OCI-LY1 (cell line): ENCODE data around the gene C6orf52.

Source experiments
- H2AFZ ChIP-seq: fragments of 200-600 bp; sonication (generic), shearing (Covaris generic); 2 replicates; pipeline ENCODE4 v1.6.0; 2014; ENCODE audit warnings: antibody characterized with exemption, mild to moderate bottlenecking, low read length
- H3F3A ChIP-seq: fragments of 200-600 bp; sonication (generic), shearing (Covaris generic); 2 replicates; pipeline ENCODE4 v1.6.0; 2014; ENCODE audit warnings: mild to moderate bottlenecking, antibody characterized with exemption, low read length, moderate library complexity; ENCODE audit not compliant: insufficient read depth
- H3K27ac ChIP-seq: fragments of 200-600 bp; sonication (generic); 2 replicates; pipeline ENCODE4 v1.5.1; 2014; ENCODE audit warnings: low read length, mixed run types, mild to moderate bottlenecking, low read depth; ENCODE audit not compliant: poor library complexity, severe bottlenecking
- H3K27me3 ChIP-seq: fragments of 200-600 bp; sonication (generic); 2 replicates; pipeline ENCODE4 v1.6.0; 2014; ENCODE audit warnings: antibody characterized with exemption, mild to moderate bottlenecking, low read length, moderate library complexity; ENCODE audit not compliant: insufficient read depth
- H3K36me3 ChIP-seq: fragments of 200-600 bp; sonication (generic); 2 replicates; pipeline ENCODE4 v1.6.1; 2014; ENCODE audit warnings: mild to moderate bottlenecking, antibody characterized with exemption, low read length, moderate library complexity, mixed read lengths; ENCODE audit not compliant: insufficient read depth
- H3K4me1 ChIP-seq: fragments of 200-600 bp; sonication (generic); 2 replicates; pipeline ENCODE4 v1.5.1; 2014; ENCODE audit warnings: mild to moderate bottlenecking, low read length, moderate library complexity; ENCODE audit not compliant: insufficient read depth, severe bottlenecking
- H3K4me2 ChIP-seq: fragments of 200-600 bp; sonication (generic), shearing (Covaris generic); 2 replicates; pipeline ENCODE4 v1.6.1; 2014; ENCODE audit warnings: low read length
- H3K4me3 ChIP-seq: fragments of 200-600 bp; sonication (generic); 2 replicates; pipeline ENCODE4 v1.5.1; 2014; ENCODE audit warnings: low read length, low read depth, mild to moderate bottlenecking, mixed read lengths; ENCODE audit not compliant: poor library complexity, severe bottlenecking
- H3K79me2 ChIP-seq: fragments of 200-600 bp; shearing (Covaris generic); 2 replicates; pipeline ENCODE4 v1.6.1; 2016; ENCODE audit warnings: mixed run types, low read length, mixed read lengths; ENCODE audit not compliant: insufficient read depth
- H3K9ac ChIP-seq: fragments of 200-600 bp; sonication (generic), shearing (Covaris generic); 2 replicates; pipeline ENCODE4 v1.6.1; 2014; ENCODE audit warnings: mild to moderate bottlenecking, low read length, mixed read lengths
- H3K9me2 ChIP-seq: fragments of 200-600 bp; sonication (generic), shearing (Covaris generic); 2 replicates; pipeline ENCODE4 v1.6.1; 2014; ENCODE audit warnings: low read depth, mild to moderate bottlenecking, low read length, mixed read lengths
- H3K9me3 ChIP-seq: fragments of 200-600 bp; shearing (Covaris generic); 2 replicates; pipeline ENCODE4 v1.6.1; 2014; ENCODE audit warnings: low read length, mixed read lengths
- H4K20me1 ChIP-seq: fragments of 200-600 bp; sonication (generic), shearing (Covaris generic); 2 replicates; pipeline ENCODE4 v1.6.0; 2016; ENCODE audit warnings: mild to moderate bottlenecking, low read length; ENCODE audit not compliant: insufficient read depth
- EZH2 ChIP-seq: fragments of 200-600 bp; sonication (generic), shearing (Covaris generic); IDR thresholded peaks from 2 replicates; pipeline ENCODE4 v1.8.0; 2017; ENCODE audit warnings: borderline replicate concordance, mixed run types, mild to moderate bottlenecking, antibody characterized with exemption, low read length, moderate library complexity, mixed read lengths
- TF ChIP-seq, protein P1 (sequence below): fragments of 200-600 bp; sonication (generic), shearing (Covaris generic); IDR thresholded peaks from 2 replicates; pipeline ENCODE4 v1.5.1; 2017; ENCODE audit warnings: mild to moderate bottlenecking, antibody characterized with exemption, low read length, moderate library complexity, mixed read lengths

The C6orf52 gene

DNA sequence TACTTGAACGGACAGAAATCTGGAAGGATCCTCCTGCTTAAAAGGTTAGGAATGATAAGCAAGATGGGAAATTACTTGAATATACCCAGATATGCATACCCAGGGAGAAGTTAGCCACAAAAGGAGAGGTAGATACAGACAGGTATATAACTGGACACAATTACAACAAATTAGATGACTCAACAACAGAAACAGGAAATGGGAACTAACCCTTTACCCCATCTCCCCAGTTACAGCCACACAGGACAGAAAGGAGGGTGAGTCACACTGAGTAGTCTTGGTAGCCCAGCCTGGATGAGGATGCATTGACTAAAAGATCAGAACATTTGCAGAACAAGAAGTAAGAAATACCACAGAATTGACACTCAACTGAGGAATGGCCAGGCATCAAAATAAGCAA lies 61.2 kb downstream of the C6orf52 start:
- Histone ChIP-seq H4K20me1 (no peaks in the 10 kb centered on the region), H3K27ac (no peak overlapping the region), H3K9me2 (no peaks in the 10 kb centered on the region), H3K9ac (no peak overlapping the region), H3K4me3 (no peak overlapping the region), H3K79me2 (no peaks in the 10 kb centered on the region), H2AFZ (no peak overlapping the region), H3K4me2 (no peak overlapping the region), H3K9me3 (no peaks in the 10 kb centered on the region), H3F3A (no peaks in the 10 kb centered on the region), H3K4me1 (no peaks in the 10 kb centered on the region), H3K36me3 (no peaks in the 10 kb centered on the region; the same call in 1 of the 2 replicates), H3K27me3 (no peaks in the 10 kb centered on the region)
- TF ChIP-seq EZH2, result no peak
- TF ChIP-seq, protein P1, sequence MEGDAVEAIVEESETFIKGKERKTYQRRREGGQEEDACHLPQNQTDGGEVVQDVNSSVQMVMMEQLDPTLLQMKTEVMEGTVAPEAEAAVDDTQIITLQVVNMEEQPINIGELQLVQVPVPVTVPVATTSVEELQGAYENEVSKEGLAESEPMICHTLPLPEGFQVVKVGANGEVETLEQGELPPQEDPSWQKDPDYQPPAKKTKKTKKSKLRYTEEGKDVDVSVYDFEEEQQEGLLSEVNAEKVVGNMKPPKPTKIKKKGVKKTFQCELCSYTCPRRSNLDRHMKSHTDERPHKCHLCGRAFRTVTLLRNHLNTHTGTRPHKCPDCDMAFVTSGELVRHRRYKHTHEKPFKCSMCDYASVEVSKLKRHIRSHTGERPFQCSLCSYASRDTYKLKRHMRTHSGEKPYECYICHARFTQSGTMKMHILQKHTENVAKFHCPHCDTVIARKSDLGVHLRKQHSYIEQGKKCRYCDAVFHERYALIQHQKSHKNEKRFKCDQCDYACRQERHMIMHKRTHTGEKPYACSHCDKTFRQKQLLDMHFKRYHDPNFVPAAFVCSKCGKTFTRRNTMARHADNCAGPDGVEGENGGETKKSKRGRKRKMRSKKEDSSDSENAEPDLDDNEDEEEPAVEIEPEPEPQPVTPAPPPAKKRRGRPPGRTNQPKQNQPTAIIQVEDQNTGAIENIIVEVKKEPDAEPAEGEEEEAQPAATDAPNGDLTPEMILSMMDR, result no peak

DNA sequence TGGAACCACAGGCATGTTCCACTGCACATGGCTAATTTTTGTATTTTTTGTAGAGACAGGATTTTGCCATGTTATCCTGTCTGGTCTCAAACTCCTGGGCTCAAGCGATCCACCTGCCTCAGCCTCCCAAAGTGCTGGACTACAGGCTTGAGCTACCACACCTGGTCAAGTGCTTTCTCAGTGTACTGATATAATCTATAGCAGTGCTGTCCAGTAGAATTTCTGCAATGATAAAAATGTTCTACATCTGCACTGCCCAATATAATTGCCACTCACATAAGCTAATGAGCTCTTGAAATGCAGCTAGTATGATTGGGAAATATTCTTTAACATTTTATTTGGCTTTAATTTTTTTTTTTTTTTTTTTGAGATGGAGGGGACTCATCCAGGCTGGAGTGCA lies 64.2 kb downstream of the C6orf52 start:
- TF ChIP-seq, protein P1, result no peak
- TF ChIP-seq EZH2, result no peak
- Histone ChIP-seq H3K9ac (no peak overlapping the region), H3K9me3 (no peaks in the 10 kb centered on the region)

DNA sequence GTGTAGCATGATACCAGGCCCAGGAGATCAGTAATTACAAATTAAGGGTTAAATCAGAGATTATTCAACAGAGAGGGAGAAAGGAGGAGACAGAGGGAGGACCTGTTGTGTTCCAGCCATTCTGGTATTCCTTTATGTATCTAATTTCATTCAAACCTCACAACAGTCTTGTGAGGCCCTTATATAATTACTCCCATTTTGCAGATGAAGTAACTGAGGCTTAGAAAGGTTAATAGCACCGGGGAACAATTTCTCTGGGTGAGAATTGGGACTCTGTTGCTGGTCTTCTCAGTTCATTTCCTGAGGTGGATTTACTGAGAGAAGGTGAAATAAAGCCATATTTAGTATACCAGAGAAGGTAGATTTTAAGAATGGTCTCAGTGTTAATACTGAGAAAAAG lies 66.6 kb downstream of the C6orf52 start:
- Histone ChIP-seq H3K4me3 (no peak overlapping the region), H3F3A (no peaks in the 10 kb centered on the region), H3K79me2 (no peaks in the 10 kb centered on the region), H2AFZ (no peak overlapping the region), H3K36me3 (peaks cover 47% of the 10 kb centered on the region), H3K9me3 (no peaks in the 10 kb centered on the region), H4K20me1 (no peaks in the 10 kb centered on the region), H3K4me1 (no peaks in the 10 kb centered on the region), H3K9ac (no peak overlapping the region), H3K27ac (no peak overlapping the region), H3K4me2 (no peak overlapping the region), H3K27me3 (no peaks in the 10 kb centered on the region), H3K9me2 (no peaks in the 10 kb centered on the region)
- no peak for TF ChIP-seq EZH2
- TF ChIP-seq, protein P1, result no peak

More for the DNA sequence above, 64.2 kb downstream of the C6orf52 start:
- H3K79me2 ChIP-seq, result no peaks in the 10 kb centered on the region
- no peaks in the 10 kb centered on the region for H3K9me2 ChIP-seq
- no peak overlapping the region for H3K4me2 ChIP-seq
- no peaks in the 10 kb centered on the region for H3F3A ChIP-seq
- H2AFZ ChIP-seq, result no peak overlapping the region
- H3K36me3 ChIP-seq, result peaks cover 25% of the 10 kb centered on the region
- H3K27ac ChIP-seq, result no peak overlapping the region
- H4K20me1 ChIP-seq, result no peaks in the 10 kb centered on the region
- H3K4me3 ChIP-seq, result no peak overlapping the region
- H3K4me1 ChIP-seq, result no peaks in the 10 kb centered on the region
- no peaks in the 10 kb centered on the region for H3K27me3 ChIP-seq
